ENCODE results near the gene PLAAT5. TPM values are rescaled to one million over a fixed set of nuclear protein-coding genes. Genes with fewer than 3 reads are reported as not detected.

PLAAT5 gene
- total and polyA plus RNA-seq, 2 of the 4 experiments (the other 2 are of a cell fraction) = not detected

- dilution Hi-C loops (cut with HindIII; ENCODE audit: low sequenced_read_pairs, unreplicated experiment) = no loop called here
- CTCF ChIA-PET = no interaction called here
- H3K14ac ChIP-seq (replicated peaks; ENCODE audit: low read depth, low read length) = no peak overlapping the region
Observed at GRCh38 chr11:63427971-63428508, 62.9 kb downstream of the PLAAT5 start.

More at GRCh38 chr11:63427971-63428508, 62.9 kb downstream of the PLAAT5 start:
- Histone ChIP-seq H3K4me1 (ENCODE audit: control insufficient read depth, insufficient read depth, low read length) (no peaks in the 10 kb centered on the region), H2BK15ac (ENCODE audit: low read depth, low read length) (no peak overlapping the region), H3K36me3 (ENCODE audit: control insufficient read depth, insufficient read depth, low read length) (no peaks in the 10 kb centered on the region), H3K27me3 (ENCODE audit: control insufficient read depth, insufficient read depth, low read length) (no peaks in the 10 kb centered on the region), H4K20me1 (ENCODE audit: insufficient read depth, low read length) (no peaks in the 10 kb centered on the region), H2BK5ac (ENCODE audit: low read depth, low read length, poor library complexity, severe bottlenecking) (no peak overlapping the region), H3K79me1 (ENCODE audit: low read depth in 1 of 2, low read length in 2 of 2) (no peaks in the 10 kb centered on the region), H2BK120ac (ENCODE audit: low read depth, low read length) (no peak overlapping the region), H3K4ac (ENCODE audit: low read depth, low read length) (no peak overlapping the region), H3K56ac (ENCODE audit: extremely low read depth, insufficient read depth, low read length) (no peak overlapping the region), H4K8ac (ENCODE audit: low read depth in 2 of 2, low read length in 2 of 2) (no peak overlapping the region), H3K9me1 (ENCODE audit: insufficient read depth, low read length) (no peaks in the 10 kb centered on the region), H2AFZ (replicated peaks; ENCODE audit: low read length, poor library complexity) (no peak overlapping the region), H4K91ac (ENCODE audit: insufficient read depth, low read depth, low read length) (no peak overlapping the region), H2BK20ac (ENCODE audit: low read depth, low read length) (no peak overlapping the region), H2AK9ac (replicated peaks; ENCODE audit: low read depth, low read length, poor library complexity) (no peak overlapping the region), H3K18ac (ENCODE audit: low read depth, low read length) (no peak overlapping the region), H3K27ac (ENCODE audit: insufficient read depth, low read length) (no peak overlapping the region), H4K5ac (ENCODE audit: low read depth, low read length) (no peak overlapping the region), H2AK5ac (ENCODE audit: low read depth, low read length) (no peak overlapping the region), H3K9me3 (ENCODE audit: control insufficient read depth, insufficient read depth, low read length) (no peaks in the 10 kb centered on the region), H3K23ac (ENCODE audit: low read depth, low read length) (no peak overlapping the region), H3K4me3 (ENCODE audit: insufficient read depth, low read depth, low read length) (no peak overlapping the region), H3K9ac (ENCODE audit: low read depth, low read length) (no peak overlapping the region), H3K4me2 (ENCODE audit: low read depth, low read length) (no peak overlapping the region)
- in situ Hi-C loops (cut with MboI; ENCODE audit: low sequenced_read_pairs) (no loop called here), intact Hi-C loops (cut with micrococcal nuclease) (no loop called here)
- WGBS, 2 experiments (ENCODE audit: extremely low coverage in 2 of 2, insufficient read length in 1 of 2) = 17% methylated on average over 1 of the region's 2 CpGs; no CpG with 5 or more reads in 1 of the 2 experiments
- POLR2A ChIA-PET (ENCODE audit: unreplicated experiment) = no interaction called here
- TF ChIP-seq RAD21 (IDR thresholded peaks at IDR 0.05; ENCODE audit: low read length) (no peak), CTCF (conservative IDR thresholded peaks at IDR 0.05; ENCODE audit: low read depth, low read length) (no peak), ELK1 (IDR thresholded peaks at IDR 0.05; ENCODE audit: borderline replicate concordance, low read depth, low read length) (no peak), SMC3 (IDR thresholded peaks at IDR 0.05; ENCODE audit: low read depth, low read length) (no peak), CHD1 (IDR thresholded peaks at IDR 0.05; ENCODE audit: low read depth, low read length) (no peak), RCOR1 (IDR thresholded peaks at IDR 0.05; ENCODE audit: insufficient replicate concordance, low read length) (no peak), NFE2L2 (IDR thresholded peaks at IDR 0.05; ENCODE audit: low read depth, low read length) (no peak), CEBPB (IDR thresholded peaks at IDR 0.05; ENCODE audit: low read depth, low read length) (no peak), BHLHE40 (IDR thresholded peaks at IDR 0.05; ENCODE audit: low read depth, low read length) (no peak), MXI1 (IDR thresholded peaks at IDR 0.05; ENCODE audit: borderline replicate concordance, low read depth, low read length) (no peak), RFX5 (IDR thresholded peaks at IDR 0.05; ENCODE audit: low read depth, low read length) (no peak), MAZ (IDR thresholded peaks at IDR 0.05; ENCODE audit: borderline replicate concordance, low read depth, low read length) (no peak), MAFK (IDR thresholded peaks at IDR 0.05; ENCODE audit: low read depth, low read length) (no peak), FOS (IDR thresholded peaks at IDR 0.05; ENCODE audit: low read depth, low read length) (no peak), USF2 (IDR thresholded peaks at IDR 0.05; ENCODE audit: low read depth, low read length) (no peak), POLR2A (IDR thresholded peaks at IDR 0.05; ENCODE audit: low read depth, low read length) (no peak)
- DNase-seq = no peak
- ATAC-seq (ENCODE audit: low read depth) = no peak
- BruUV-seq (replicated peaks) = no TSS peak
